Measurements from ENCODE around the gene SPAST. TPM values are rescaled to one million over a fixed set of nuclear protein-coding genes. Genes with fewer than 3 reads are reported as not detected.

Gene SPAST
- polyA plus RNA-seq, 3 donors = 25.2 to 28.8 (median 27.7) TPM

Other genes starting within 250 kb of the SPAST start
- gene MEMO1, start 52.5 kb upstream of the SPAST start, polyA plus RNA-seq (ENCODE audit: insufficient read length in 3 of 3) = 10 to 100 TPM; 28.8 to 39.8 (median 35.0) TPM
- 100 to 1,000 TPM in 1 of 3 donors, 10 to 100 TPM in 2; 93.4 to 104 (median 99.4) TPM for gene DPY30, start 23.8 kb upstream of the SPAST start, polyA plus RNA-seq (ENCODE audit: insufficient read length in 3 of 3)
- 10 to 100 TPM; 20.7 to 28.7 (median 26.7) TPM for gene SLC30A6, start 102.3 kb downstream of the SPAST start, polyA plus RNA-seq (ENCODE audit: insufficient read length in 3 of 3)
- 1 to 10 TPM in 2 of 3 donors, under 1 TPM in 1; 0.98 to 1.2 (median 1.2) TPM for gene NLRC4, start 201.3 kb downstream of the SPAST start, polyA plus RNA-seq (ENCODE audit: insufficient read length in 3 of 3)
- 10 to 100 TPM; 53.0 to 72.3 (median 66.8) TPM for gene YIPF4, start 214.3 kb downstream of the SPAST start, polyA plus RNA-seq (ENCODE audit: insufficient read length in 3 of 3)

Data from renal pelvis (tissue), 3 donors.